Mammary epithelial cell (primary cell): ENCODE measurements around the gene SNRPD2.

Source experiments
- CTCF ChIP-seq, 2 donors: IDR thresholded peaks in 1 of 2; conservative IDR thresholded peaks in 1 of 2; 2 replicates each; pipeline ENCODE4 v1.5.1; 2011 to 2012; ENCODE audit warnings: inconsistent platforms in 2 of 2, low read length in 2 of 2, mild to moderate bottlenecking in 2 of 2, control low read depth in 1 of 2, low read depth in 1 of 2; ENCODE audit not compliant: insufficient read depth in 1 of 2; ENCODE audit errors: extremely low read depth in 1 of 2
- EZH2 ChIP-seq: IDR thresholded peaks from 2 replicates; pipeline ENCODE4 v1.6.1; 2012; ENCODE audit warnings: low read length, inconsistent platforms, borderline replicate concordance

- TF ChIP-seq EZH2 (no peak), CTCF (conservative IDR thresholded peaks at IDR 0.05 in 1 of 2, IDR thresholded peaks at IDR 0.05 in 1 of 2; ENCODE audit: extremely low read depth in 1 of 2, insufficient read depth in 1 of 2, low read depth in 1 of 2, low read length in 2 of 2) (no peak)
Measured at GRCh38 chr19:45653634-45654033, 38.1 kb downstream of the SNRPD2 start.
